GM21528 (cell line): ENCODE data around the gene STON2.
"Not testable (repeated sequence)": the region's sequence is repeated elsewhere in the genome, so short reads cannot be mapped to it uniquely, and the experiment has no call there.

ENCODE experiments used
- ATAC-seq: cut with Tn5 transposase; IDR thresholded peaks from one replicate; pipeline ENCODE4 v1.9.1; 2021; ENCODE audit warnings: mild to moderate bottlenecking, moderate library complexity; ENCODE audit not compliant: unreplicated experiment, low FRiP score

The STON2 gene

DNA sequence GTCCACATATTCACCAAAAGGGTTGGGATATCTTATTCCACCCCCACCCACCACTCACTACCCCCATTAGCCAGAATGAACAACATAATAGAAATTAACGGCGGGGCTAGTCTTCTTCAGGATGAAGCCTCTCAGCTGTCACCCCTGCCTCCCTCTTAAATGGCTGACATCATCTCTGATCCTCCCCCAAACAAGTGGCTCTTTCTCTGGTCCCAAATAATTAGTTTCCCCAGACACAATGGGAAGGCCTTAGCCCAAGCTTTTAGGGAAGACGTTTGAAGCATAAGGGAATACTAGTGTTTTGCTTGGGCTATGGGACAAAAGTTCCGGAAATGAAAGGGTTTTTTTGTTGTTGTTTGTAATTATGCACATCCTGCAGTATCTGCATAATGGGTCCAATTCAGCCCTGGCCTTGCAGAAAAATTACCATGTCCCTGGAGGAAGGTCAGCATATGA, 13.8 kb downstream of the STON2 start:
- ATAC-seq, result no peak

- ATAC-seq, result no peak
Observed at GRCh38 chr14:81385886-81386285, 14.2 kb downstream of the STON2 start.

- ATAC-seq, result no peak
Observed at GRCh38 chr14:81385419-81385818, 14.7 kb downstream of the STON2 start.

DNA sequence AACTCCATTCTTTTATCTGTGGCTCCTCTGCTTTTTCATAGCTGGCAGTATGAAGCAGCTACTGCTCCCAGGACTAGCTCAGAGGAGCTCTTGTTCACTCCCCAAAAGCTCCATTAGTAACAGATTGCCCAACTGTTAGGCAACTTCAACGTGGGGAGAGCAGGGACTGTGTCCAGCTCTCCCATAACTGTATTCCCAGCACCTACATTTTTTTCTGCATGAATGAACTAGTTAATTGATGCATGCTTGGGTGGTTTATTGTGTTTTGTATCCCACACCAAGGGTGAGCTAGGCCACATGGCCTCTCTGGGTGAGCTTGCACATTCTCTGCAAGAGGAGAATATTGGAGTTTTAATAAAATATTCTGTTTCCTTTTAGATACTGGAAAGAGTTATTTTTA, 15.2 kb downstream of the STON2 start:
- no peak for ATAC-seq

GRCh38 chr14:81382517-81383225, 17.5 kb downstream of the STON2 start:
- no peak for ATAC-seq

GRCh38 chr14:81380009-81380408, 20.1 kb downstream of the STON2 start:
- ATAC-seq, result not testable (repeated sequence)

- no peak for ATAC-seq
Observed at GRCh38 chr14:81371802-81372201, 28.3 kb downstream of the STON2 start.

DNA sequence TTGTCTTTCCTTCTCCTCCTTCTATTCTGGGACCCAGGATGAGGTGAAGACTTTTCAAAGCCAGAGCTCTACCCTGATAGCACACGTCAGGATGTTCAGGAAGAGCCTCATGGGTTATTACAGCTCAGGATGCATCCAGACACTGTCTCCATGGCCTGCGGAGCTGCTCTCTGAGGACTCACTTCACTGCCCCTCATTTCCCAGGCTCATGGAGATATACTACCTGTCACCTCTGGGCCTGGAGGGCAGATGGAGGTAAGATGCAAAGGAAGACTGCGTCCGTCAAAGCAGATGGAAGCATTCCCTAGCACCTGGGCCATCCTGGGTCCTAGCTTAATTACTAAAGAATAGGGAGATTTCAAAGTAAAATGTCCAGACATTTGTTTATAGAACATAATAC, 32.6 kb downstream of the STON2 start:
- ATAC-seq, result no peak

DNA sequence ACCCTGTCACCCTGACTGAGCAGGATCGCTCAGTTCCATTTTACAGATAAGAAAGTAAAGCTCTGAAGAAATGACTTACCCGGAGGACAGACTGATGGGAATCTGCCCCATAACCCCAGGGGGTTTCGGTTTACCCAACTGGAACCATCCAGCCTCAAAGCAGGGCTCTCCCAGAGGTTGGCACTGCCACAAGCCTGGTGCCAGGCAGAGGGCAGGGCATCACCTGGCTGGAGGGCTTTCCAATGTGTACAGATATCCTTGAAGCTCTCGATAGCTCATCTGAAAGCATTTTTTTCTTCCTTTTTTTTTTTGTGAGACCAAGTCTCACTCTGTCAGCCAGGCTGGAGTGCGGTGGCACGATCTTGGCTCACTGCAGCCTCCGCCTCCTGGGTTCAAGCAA, 33.2 kb downstream of the STON2 start:
- ATAC-seq, result no peak

DNA sequence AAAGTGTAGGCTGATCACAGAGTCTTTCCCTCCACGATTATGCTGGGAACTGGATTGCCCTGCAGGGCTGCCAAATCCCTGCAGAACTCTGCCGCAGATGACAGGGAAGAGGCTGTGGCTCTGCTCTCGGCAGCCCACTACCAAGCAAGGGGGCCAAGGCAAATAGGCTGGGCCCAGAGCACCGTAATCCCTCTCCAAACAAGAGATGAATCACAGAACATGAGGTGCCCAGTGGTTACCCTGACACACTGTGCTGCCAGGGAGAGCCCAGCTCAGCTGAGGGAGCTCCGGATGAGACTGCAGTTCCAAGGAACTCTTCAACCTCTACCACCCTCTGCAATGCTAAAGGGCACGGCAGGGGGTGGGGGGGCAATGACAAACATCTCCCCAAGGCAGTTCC, 33.9 kb downstream of the STON2 start:
- ATAC-seq, result no peak

DNA sequence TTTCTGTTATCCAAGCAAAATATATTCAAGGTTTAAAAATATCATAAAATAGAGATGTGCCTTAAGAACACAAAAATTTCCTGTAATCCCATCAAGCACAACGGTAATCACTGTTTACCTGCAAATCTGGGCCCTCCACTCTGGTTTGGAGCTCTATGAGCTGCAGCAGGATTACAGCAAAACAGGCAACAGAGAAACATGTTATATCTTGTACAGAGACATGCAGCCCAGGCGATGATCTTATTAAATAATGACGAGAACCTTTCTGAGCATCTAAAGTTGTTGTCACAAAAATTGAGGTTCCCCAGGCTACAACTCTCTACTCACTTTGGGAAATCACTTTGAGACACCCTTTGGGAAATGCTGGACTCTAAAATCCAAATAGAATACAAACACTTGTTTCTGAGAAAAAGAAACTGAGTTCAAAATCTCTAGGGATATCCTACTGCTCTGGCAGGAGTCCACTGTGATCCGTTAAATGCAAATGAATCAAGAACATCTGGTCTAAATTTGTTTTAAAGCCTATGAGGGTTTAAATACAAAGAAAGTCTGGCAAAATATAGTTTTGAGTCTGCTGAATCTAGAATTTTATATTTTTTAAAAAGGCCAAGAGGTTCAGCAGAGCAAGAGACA, 36.3 kb downstream of the STON2 start:
- ATAC-seq, result no peak

DNA sequence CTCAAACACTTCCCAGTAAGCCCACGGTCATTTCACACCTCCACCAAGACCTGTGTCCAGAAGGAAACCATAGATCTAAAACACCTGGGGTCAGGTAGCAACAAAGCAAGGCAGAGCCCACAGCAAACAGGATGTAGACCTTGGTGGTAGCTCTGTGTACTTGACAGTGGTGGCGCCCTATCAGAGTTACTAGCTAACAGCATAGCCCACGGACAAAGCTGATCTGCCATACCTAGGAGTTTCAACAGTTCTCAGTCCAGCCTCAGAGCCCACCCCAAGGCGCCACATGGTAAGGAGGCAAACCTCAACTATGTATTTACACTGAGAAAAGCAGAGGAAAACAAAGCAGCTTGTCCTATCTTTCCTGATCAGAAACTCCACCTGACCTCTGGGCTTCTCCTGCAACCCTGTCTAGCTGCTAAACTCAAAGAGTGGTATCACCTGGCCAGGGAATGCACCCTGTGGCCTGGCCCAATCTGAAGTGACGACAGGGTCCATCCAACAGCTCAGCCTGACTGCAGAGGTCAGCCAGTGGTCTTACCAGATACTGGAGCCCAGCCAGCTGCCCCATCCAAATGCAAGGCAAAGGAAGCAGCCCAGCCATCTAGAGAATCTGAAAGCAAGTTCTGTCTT, 46.3 kb downstream of the STON2 start:
- ATAC-seq, result no peak

- no peak for ATAC-seq
Observed at GRCh38 chr14:81352413-81352812, 47.7 kb downstream of the STON2 start.

GRCh38 chr14:81351205-81351604, 48.9 kb downstream of the STON2 start:
- ATAC-seq, result no peak

GRCh38 chr14:81350344-81351130, 49.6 kb downstream of the STON2 start:
- ATAC-seq, result no peak

GRCh38 chr14:81348061-81348460, 52.1 kb downstream of the STON2 start:
- ATAC-seq, result no peak

- no peak for ATAC-seq
Observed at GRCh38 chr14:81345781-81346180, 54.3 kb downstream of the STON2 start.

DNA sequence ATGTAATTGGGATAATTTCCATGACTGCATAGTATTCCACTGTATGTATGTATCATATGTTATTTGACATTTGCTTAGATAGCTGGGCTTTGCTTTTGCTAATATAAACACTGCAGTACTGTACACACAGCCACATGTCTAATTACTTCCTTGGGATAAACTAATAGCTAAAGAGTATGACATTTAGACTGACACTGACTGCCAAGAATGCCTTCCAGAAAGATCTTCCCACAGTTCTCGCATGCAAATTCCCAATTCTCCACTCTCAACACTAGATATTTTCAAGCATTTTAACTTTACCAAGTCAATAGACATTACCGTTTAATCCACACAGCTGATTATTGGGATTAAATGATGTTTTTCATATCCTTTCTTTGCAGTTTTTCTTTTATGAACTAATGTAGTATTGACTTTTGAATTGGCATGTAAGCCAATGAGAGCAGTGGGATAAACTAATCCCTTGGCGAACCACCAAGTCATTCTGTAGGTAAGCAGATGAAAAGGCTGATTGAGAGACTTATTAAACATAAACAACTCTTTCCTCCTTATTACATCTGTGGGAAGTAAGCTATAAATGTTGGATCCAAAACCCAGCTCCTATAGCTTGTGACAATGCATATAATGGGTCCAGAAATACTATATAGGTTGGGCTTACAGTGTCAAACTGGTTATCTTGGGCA, 55.5 kb downstream of the STON2 start:
- ATAC-seq, result no peak

DNA sequence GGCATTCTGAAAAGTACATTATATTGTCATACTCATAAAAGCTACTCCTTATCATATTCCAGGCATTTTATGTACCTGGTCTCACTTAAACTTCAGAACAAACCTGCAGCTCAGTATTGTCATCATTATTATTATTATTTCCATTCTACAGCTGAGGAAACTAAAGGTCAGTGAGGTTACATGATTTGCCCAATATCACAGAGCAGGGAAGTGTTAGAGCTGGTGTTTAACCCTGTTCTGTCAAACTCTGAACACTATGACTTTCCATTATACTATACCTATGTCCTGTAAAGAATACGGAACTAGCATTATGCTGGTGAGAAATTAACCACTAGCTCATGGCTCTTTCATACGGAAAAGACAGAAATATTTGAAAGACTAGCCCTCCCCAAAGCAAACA, 56.4 kb downstream of the STON2 start:
- no peak for ATAC-seq

DNA sequence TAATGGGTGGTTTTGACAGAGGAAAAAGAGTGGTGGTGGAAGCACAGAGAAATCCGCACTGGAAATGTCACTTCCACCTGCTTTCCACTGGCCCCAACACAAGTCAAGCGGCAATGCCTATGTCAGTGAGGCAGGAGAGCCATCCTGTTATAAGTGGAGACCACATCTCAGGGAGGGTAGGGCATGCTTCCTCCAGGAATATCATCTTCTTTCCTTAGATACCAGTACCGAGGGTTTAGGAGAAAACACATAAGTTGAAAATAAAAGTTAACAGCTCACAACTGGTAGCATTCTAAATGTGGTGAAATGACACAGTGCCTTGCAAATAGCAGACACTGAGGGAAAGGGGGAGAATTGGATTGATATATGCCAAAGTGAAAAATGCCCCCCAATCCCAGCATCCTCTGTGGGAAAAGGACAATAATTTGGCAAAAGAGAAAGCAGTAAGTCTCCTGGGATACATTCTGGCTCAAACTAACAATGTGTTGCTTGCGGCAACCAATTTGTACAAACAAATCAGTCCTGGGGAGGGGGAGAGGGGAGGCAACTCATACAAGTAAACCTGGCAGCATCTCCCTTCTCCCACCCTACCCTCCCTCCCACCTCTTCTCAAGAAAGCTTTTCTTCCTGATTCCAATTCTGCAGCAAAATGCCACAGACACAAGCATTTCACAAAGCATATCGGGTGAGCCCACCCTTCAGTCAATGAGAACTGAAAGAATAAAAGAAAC, 57.1 kb downstream of the STON2 start:
- no peak for ATAC-seq
